GM18511 (cell line): ENCODE measurements around the gene ZNF44.
"Not testable (repeated sequence)": the region's sequence is repeated elsewhere in the genome, so short reads cannot be mapped to it uniquely, and the experiment has no call there.

Experiments
- ATAC-seq: cut with Tn5 transposase; IDR thresholded peaks from one replicate; pipeline ENCODE4 v1.9.1; 2021; ENCODE audit warnings: mild to moderate bottlenecking, moderate library complexity; ENCODE audit not compliant: unreplicated experiment

ZNF44 gene

GRCh38 chr19:12294249-12295158 lies at the start of gene ZNF44:
Gene ZNF44, minus strand, starts transcription at chr19:12294883. Its CDS starts 189 bp downstream, at chr19:12294694.
- ATAC-seq: peak; percentile 95

DNA sequence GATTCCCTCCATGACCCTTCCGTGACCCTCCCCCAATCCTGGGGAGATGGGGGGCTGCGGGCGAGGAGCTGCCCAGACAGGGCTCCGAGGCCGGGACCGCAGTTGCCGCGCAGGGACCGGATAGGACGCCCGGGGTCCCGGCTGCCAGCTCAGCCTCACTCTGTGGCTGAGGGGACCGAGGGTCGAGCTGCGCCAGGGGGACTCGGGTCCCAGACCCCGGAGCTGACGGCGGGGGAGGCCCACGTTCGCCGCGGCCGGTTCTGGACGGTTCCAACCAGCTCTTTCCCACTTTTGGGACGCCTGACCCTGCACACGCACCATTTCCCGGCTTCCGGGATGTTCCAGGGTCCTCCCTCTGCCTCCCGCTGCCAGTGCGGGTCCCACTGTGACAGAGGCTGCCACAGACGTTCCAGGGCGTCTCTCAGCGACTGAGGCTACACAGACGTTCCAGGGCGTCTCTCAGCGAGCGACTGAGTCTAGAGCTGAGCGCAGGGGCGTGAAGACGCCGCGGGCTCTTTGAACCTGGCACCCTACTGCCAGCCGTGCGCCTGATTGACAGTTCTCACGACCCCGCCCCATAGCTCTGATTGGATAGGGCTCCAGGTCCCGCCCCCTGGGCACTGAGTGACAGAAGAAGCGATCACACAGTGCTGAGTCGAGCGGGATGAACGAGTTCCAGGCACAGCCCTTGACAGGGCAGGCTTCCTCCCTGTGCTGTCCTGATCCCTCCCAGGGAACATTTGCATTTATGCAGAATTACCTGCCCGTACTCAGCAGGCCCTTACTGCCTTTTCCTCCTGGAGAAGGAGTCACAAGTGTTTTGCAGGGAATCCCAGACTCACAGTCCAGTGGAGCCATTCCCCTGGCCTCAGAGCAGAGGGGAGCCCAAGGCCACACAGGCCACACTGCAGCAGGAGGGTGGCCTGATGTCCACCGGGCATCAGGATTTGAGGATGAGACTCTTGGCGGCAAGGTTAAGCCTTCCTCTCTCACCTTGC lies 38.8 kb upstream of the ZNF44 start, which contains the start of gene ZNF563:
Gene ZNF563 (minus strand): TSS at position 472 of the 998 bp plus-strand sequence. CDS start 151 bp downstream, at position 321.
- ATAC-seq: peak; percentile 93

GRCh38 chr19:12331211-12331941 lies 36.7 kb upstream of the ZNF44 start:
- no peak for ATAC-seq

GRCh38 chr19:12330340-12330739 lies 35.7 kb upstream of the ZNF44 start:
- ATAC-seq: no peak

GRCh38 chr19:12325690-12326089 lies 31.0 kb upstream of the ZNF44 start:
- no peak for ATAC-seq

GRCh38 chr19:12318782-12319413 lies 24.2 kb upstream of the ZNF44 start:
- ATAC-seq: no peak

- ATAC-seq: no peak
Observed at GRCh38 chr19:12314553-12314952, 19.9 kb upstream of the ZNF44 start.

DNA sequence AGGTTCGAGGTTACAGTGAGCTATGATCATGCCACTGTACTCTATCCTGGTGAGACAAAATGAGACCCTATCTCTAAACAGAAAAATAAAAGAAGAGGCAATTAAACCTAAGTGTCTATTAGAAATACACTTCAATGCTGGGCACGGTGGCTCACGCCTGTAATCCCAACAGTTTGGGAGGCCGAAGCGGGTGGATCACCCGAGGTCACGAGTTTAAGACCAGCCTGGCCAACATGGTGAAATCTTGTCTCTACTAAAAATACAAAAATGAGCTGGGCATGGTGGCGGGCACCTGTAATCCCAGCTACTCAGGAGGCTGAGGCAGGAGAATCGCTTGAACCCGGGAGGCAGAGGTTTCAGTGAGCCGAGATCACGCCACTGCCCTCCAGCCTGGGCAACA lies 14.2 kb upstream of the ZNF44 start:
- ATAC-seq: not testable (repeated sequence)

- peak; percentile 19 for ATAC-seq
Observed at GRCh38 chr19:12295191-12295590, 508 bp upstream of the ZNF44 start.

DNA sequence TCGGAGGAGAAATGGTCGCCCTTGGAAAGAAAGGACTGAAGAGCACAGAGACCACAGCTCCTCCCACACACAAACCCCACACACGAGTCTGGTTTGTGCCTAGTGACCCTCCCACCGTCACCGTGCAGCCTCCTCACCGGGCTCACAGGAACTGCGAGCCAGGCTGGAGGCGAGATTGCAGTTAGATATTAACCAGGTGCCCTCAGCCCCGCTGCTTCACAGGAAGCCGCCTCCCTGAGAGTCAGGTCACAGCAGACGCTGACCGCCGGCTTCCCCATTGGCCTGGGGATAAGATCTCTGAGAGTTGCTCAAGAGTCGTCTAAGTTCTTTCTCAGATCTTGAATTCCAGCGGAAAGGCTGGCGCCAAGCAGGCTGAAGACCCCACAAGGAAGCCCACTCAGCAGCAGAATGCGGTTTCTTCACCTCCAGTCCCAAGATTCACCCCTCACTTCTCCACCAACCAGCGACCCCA lies 870 bp downstream of the ZNF44 start:
- ATAC-seq: peak; percentile 50

GRCh38 chr19:12289790-12290065 lies 5.0 kb downstream of the ZNF44 start:
- ATAC-seq: no peak

- no peak for ATAC-seq
Observed at GRCh38 chr19:12287958-12288500, 6.7 kb downstream of the ZNF44 start.

GRCh38 chr19:12284631-12285030 lies 10.1 kb downstream of the ZNF44 start:
- no peak for ATAC-seq

DNA sequence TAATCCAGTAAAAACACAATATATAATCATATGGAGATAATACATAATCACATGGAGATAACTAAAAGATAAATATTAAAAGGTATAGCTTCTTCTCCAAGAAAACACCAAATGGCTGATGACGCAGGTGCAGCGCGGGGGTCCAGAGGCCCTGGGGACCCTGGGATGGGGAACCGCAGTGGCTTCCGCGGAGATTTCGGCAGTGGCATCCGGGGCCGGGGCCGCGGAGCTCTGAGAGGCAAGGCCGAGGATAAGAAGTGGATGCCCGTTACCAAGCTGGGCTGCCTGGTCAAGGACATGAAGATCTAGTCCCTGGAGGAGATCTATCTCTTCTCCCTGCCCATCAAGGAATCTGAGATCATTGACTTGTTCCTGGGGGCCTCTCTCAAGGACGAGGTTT lies 10.5 kb downstream of the ZNF44 start:
- ATAC-seq: no peak

DNA sequence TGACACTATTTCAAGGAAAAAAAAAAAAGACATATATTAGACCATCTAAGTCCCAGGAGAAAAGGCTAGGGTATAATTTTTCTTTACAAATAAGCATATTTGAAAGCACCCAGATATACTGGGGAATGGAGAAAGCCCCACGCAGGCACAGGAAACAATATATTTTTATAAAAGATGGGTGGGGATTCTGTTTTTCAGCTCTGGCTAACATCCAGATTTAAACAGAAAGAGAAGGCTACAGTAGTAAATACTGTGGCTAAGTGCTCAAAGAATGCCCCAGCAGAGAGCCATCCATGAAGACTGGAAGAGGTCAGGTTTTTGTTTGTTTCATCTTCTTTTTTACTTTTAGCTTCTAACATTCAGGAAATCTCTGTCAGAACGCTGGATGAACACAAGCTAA lies 16.0 kb downstream of the ZNF44 start:
- no peak for ATAC-seq

DNA sequence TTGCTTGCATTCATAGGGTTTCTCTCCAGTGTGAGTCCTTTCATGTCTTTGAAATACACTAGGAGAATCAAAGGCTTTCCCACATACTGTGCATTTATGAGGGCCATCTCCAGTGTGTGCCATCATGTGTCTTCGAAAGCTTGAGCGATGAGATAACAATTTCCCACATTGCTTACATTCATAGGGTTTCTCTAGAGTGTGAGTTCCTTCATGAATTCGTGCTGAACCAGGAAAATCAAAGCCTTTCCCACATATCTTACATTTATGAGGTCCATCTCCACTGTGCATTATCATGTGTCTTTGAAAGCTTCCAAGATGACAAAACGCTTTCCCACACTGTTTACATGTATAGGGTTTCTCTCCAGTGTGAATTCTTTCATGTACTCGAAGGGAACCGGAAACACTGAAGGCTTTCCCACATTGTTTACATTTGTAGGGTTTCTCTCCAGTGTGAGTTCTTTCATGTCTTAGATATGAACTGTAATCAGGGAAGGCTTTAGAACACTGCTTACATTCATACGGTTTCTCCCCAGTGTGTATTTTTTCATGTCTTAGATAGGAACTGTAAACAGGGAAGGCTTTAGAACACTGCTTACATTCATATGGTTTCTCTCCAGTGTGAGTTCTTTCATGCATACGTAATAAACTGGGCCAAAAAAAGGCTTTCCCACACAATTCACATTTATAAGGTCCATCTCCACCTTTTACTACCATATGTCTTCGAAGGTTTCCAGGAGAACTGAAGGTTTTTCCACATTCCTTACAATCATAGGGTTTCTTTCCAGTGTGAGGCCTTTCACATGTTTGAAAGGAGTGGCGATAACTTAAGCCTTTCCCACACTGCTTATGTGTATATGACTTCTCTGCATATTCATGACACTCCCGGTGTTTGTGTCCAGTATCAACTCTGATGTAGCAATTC lies 21.4 kb downstream of the ZNF44 start:
- no peak for ATAC-seq

DNA sequence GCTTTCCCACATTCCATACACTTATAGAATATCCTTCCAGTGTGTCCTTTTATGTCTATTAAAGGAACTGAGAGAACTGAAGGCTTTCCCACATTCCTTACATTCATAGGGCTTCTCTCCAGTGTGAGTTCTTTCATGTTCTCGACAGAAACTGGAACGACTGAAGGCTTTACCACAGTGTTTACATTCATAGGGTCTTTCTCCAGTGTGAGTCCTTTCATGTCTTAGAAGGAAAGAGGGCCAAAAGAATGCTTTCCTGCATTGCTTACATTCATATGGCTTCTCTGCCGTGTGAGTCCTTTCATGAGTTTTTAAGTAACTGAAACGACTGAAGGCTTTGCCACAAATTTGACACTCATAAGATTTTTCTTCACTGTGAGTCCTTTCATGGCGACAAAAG lies 22.3 kb downstream of the ZNF44 start:
- ATAC-seq: no peak

DNA sequence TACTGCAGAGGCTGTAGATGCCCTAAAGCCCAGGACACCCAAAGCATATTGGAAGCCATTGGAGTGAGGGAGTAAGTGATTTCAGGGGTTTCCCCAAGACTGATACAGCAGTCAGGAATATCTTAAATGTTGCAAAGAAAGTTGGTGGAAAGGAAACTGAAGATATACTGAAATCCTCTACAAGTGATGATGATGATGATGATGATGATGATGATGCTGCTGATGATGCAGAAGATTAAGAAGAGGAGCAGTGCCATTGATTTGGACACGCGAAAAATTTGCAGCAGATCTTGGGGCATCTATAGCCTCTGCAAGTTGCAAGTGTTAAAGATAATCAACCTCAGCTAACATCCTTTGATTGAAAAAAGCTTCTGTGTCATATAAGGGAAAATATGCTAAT lies 23.8 kb downstream of the ZNF44 start:
- ATAC-seq: no peak
